Transverse colon (tissue), 4 donors: ENCODE data around the gene TWF2. TPM values are rescaled to one million over a fixed set of nuclear protein-coding genes. Genes with fewer than 3 reads are reported as not detected.

Source experiments
- DNase-seq: peaks from one replicate; pipeline ENCODE4 v3.0.0-alpha.2; 2019
- H3K27ac ChIP-seq, 4 donors: fragments of 200-600 bp; sonication (generic); 2 replicates each; pipeline ENCODE4 v1.5.1; 2016 to 2018; ENCODE audit warnings: inconsistent platforms in 4 of 4
- H3K27me3 ChIP-seq: fragments of 200-600 bp; sonication (generic); 2 replicates; pipeline ENCODE4 v1.5.1; 2017; ENCODE audit warnings: inconsistent platforms
- H3K36me3 ChIP-seq, 4 donors: fragments of 200-600 bp; sonication (generic); 2 replicates each; pipeline ENCODE4 v1.5.1; 2017 to 2019; ENCODE audit warnings: inconsistent platforms in 4 of 4
- H3K4me1 ChIP-seq, 4 donors: fragments of 200-600 bp; sonication (generic); 2 replicates each; pipeline ENCODE4 v1.5.1; 2017 to 2020; ENCODE audit warnings: inconsistent platforms in 4 of 4
- H3K4me3 ChIP-seq, 4 donors: fragments of 200-600 bp; sonication (generic); 1 replicate in 1 of 4; 2 replicates in 3 of 4; pipeline versions ENCODE4 v1.5.1 to v1.6.1; 2017 to 2019; ENCODE audit warnings: inconsistent platforms in 4 of 4
- H3K9me3 ChIP-seq, 2 donors: fragments of 200-600 bp; sonication (generic); 2 replicates each; pipeline ENCODE4 v1.5.1; 2017 to 2019; ENCODE audit warnings: inconsistent platforms in 2 of 2
- EP300 ChIP-seq: sonication (generic); formaldehyde crosslinking; IDR thresholded peaks from one replicate; pipeline ENCODE4 v1.6.1; 2017; ENCODE audit warnings: antibody characterized with exemption, low read depth
- POLR2A ChIP-seq: fragments of 450-650 bp; IDR thresholded peaks from one replicate; pipeline ENCODE4 v1.6.1; 2016; ENCODE audit warnings: antibody characterized with exemption, mild to moderate bottlenecking, moderate library complexity
- POLR2AphosphoS5 ChIP-seq, 3 donors: sonication (generic); formaldehyde crosslinking; IDR thresholded peaks; one replicate each; pipeline ENCODE4 v1.6.1; 2016; ENCODE audit warnings: antibody characterized with exemption in 3 of 3
- WGBS, 2 donors: methylation state at CpG; one replicate each; pipeline ENCODE4 v1.1.5; 2018; ENCODE audit warnings: low coverage in 1 of 2; 5-methylcytosine and 5-hydroxymethylcytosine counted together
- in situ Hi-C, 4 donors: fragments of 200-750 bp; cut with MboI; loops; one replicate each; pipeline versions ENCODE4 v1.15.0 to v1.15.1; 2017; ENCODE audit warnings: low sequenced_read_pairs in 3 of 4, low pct_ligation_motif_present in 1 of 4, low pct_unique_long_range_greater_than_20kb in 1 of 4
- intact Hi-C: fragments of 100-400 bp; cut with DNase I; formaldehyde crosslinking; loops from one replicate; pipeline ENCODE4 v1.15.1; 2023; ENCODE audit warnings: low total_unique reads
- total RNA-seq, 4 donors: library from RNA; depleted of rRNA; stranded (reverse); fragments of >200 nt; gene quantifications; one replicate each; pipeline ENCODE4 v1.1.0, GENCODE V29; 2016
- TF ChIP-seq, protein P1 (sequence below), 5 experiments: fragments of 200-600 bp in 3 of 5; fragments of 450-650 bp in 2 of 5; sonication (generic) in 3 of 5; IDR thresholded peaks; 1 replicate in 2 of 5; 2 replicates in 3 of 5; pipeline ENCODE4 v1.5.1; 2016 to 2017; ENCODE audit warnings: antibody characterized with exemption in 5 of 5, inconsistent platforms in 3 of 5, mild to moderate bottlenecking in 2 of 5, moderate library complexity in 1 of 5

TWF2 gene
- total RNA-seq, 4 donors from 2014 or later: 29.9 to 82.7 (median 61.0) TPM

DNA sequence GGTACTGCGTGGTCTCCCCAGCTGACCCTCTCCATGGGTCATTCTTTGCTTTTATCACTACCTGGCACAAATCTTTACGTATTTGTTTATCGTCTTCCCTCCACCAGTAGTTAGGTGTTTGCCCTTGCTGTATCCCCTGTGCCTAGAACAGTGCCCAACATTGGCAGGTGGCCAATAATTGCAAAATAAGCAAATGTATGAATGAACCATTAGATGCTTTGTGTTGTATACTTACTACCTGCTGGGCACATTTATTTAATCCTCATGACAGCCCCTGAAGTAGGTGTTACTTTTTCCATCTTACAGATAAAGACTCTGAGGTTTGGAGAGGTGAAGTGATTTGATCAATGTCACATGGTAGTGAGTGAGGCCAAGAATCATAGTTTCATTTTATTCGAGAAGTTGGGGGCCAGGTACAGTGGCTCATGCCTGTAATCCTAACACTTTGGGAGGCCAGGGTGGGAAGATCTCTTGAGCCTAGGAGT, 2.0 kb upstream of the TWF2 start:
- 89 to 94% methylated on average over 4 of the region's 4 CpGs for WGBS, 2 donors
- DNase-seq: no peak
- TF ChIP-seq POLR2AphosphoS5 (IDR thresholded peaks at IDR 0.05): no peak
- TF ChIP-seq EP300: no peak
- TF ChIP-seq POLR2A: no peak
- TF ChIP-seq, protein P1, sequence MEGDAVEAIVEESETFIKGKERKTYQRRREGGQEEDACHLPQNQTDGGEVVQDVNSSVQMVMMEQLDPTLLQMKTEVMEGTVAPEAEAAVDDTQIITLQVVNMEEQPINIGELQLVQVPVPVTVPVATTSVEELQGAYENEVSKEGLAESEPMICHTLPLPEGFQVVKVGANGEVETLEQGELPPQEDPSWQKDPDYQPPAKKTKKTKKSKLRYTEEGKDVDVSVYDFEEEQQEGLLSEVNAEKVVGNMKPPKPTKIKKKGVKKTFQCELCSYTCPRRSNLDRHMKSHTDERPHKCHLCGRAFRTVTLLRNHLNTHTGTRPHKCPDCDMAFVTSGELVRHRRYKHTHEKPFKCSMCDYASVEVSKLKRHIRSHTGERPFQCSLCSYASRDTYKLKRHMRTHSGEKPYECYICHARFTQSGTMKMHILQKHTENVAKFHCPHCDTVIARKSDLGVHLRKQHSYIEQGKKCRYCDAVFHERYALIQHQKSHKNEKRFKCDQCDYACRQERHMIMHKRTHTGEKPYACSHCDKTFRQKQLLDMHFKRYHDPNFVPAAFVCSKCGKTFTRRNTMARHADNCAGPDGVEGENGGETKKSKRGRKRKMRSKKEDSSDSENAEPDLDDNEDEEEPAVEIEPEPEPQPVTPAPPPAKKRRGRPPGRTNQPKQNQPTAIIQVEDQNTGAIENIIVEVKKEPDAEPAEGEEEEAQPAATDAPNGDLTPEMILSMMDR (IDR thresholded peaks at IDR 0.05): no peak
- peak overlapping the region; percentile 86 to 96 (median 94) for H3K27ac ChIP-seq
- intact Hi-C loops (no loop called here), in situ Hi-C loops (loop anchor here in 2 of 4 donors (25.0 kb wide), 1 partner anchor 96 kb away; no protein-coding TSS in a partner anchor)
- no peaks in the 10 kb centered on the region for H3K9me3 ChIP-seq
- H3K4me3 ChIP-seq: no peak overlapping the region
- no peaks in the 10 kb centered on the region for H3K36me3 ChIP-seq
- H3K27me3 ChIP-seq: no peaks in the 10 kb centered on the region
- H3K4me1 ChIP-seq: peaks cover 21 to 48% (median 38%) of the 10 kb centered on the region in 4 donors

DNA sequence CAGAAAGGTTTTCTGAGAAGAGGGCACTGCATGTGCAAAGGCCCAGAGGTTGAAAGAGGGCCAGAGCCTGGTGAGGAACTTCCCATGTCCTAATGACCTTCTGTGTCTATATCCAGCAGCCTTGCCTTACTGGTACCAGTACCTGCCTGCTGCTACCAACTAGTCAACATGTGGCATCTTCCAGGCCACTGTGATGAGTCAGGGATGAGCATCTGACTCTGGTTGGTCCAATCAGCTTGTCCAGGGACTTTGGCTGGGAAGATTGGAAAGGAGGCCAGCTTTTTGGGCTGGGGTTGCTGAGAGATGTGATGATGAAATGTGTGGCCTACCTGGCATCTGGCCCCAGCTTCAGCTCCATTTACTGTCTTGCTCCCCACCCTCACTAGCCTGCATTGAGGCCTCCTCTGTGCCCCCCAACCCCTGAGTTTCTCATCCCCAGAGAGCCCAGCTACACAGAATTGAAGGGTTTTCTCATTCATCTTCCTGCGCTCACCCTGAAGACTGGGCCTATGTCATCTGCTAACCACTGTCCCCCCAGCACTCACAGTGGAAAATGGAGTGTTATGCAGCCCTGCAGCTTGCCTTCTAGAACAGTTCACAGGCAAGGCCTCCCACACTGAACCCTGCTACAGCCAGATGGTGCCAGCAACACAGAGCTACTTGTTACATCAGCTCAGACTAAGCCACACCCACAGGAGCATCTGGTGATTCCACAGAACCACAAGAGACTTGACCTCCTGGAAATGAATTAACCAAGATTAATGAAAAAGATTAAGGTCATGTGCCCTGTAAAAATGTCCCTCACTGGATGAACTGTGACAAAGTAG, 1.3 kb upstream of the TWF2 start:
- H3K27ac ChIP-seq: peak overlapping the region; percentile 86 to 96 (median 94)
- WGBS, 2 donors: 80 to 95% methylated on average over 1 of the region's 1 CpG
- in situ Hi-C loops (loop anchor here in 2 of 4 donors (25.0 kb wide), 1 partner anchor 97 kb away; no protein-coding TSS in a partner anchor), intact Hi-C loops (no loop called here)
- no peaks in the 10 kb centered on the region for H3K36me3 ChIP-seq
- H3K4me3 ChIP-seq: no peak overlapping the region
- DNase-seq: peak; percentile 62
- TF ChIP-seq EP300: no peak
- no peak for TF ChIP-seq POLR2A
- TF ChIP-seq, protein P1 (IDR thresholded peaks at IDR 0.05): no peak
- TF ChIP-seq POLR2AphosphoS5 (IDR thresholded peaks at IDR 0.05): no peak
- H3K9me3 ChIP-seq: no peaks in the 10 kb centered on the region
- H3K27me3 ChIP-seq: no peaks in the 10 kb centered on the region
- peaks cover 24 to 45% (median 37%) of the 10 kb centered on the region in 4 donors for H3K4me1 ChIP-seq

DNA sequence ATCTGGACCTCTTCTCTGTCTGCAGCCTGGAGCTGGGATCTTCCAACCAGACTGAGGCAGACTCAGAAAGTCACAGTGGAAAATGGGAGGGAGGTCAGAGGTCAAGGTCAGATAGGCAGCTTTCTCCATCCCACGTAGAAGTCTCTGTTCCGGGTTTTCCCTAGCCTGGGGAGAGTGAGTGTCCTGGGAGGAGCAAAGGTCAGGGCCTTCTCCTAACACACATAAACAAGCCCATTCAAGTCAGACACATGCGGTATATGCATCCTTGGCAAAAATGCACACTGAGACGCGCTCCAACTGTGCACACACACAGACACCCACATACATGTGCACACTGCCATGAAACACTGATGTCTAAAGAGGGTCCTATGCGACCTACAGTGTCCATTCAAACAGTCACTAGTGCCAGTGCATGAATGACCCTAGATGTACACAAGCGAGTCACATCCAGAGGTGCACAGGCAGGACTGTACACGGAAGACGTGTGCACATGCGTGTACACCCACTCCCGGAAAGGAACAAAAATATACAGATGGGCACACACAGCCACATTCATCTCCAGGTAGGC, 681 bp downstream of the TWF2 start:
- intact Hi-C loops (loop anchor here (2.0 kb wide), 1 partner anchor 41 kb away; the partner anchor contains the start of gene WDR82), in situ Hi-C loops (loop anchor here in 3 of 4 donors (10.0 to 25.0 kb wide), 2 partner anchors 47 to 99 kb away; partner anchors contain the start of gene GLYCTK (in 1 of the 3))
- H3K4me1 ChIP-seq: peaks cover 24 to 42% (median 31%) of the 10 kb centered on the region in 4 donors

More for the DNA sequence above, 681 bp downstream of the TWF2 start:
- no peaks in the 10 kb centered on the region for H3K36me3 ChIP-seq
- H3K27ac ChIP-seq: peak overlapping the region; percentile 86 to 96 (median 94)
- 23% methylated on average over 9 of the region's 11 CpGs; no CpG with 5 or more reads in 1 of the 2 donors for WGBS, 2 donors
- no peaks in the 10 kb centered on the region for H3K27me3 ChIP-seq
- peak overlapping the region; percentile 69 to 82 (median 76) for H3K4me3 ChIP-seq
- DNase-seq: no peak
- TF ChIP-seq POLR2AphosphoS5 (IDR thresholded peaks at IDR 0.05) (no peak), EP300 (no peak), POLR2A (no peak)
- TF ChIP-seq, protein P1 (IDR thresholded peaks at IDR 0.05): no peak
- no peaks in the 10 kb centered on the region for H3K9me3 ChIP-seq
